ENCODE measurements around the gene IL4.
"Not testable (repeated sequence)": the region's sequence is repeated elsewhere in the genome, so short reads cannot be mapped to it uniquely, and the experiment has no call there.

Gene IL4

GRCh38 chr5:132674671-132675506 is 1.1 kb downstream of the IL4 start:
- no peak for DNase-seq

- no peak for DNase-seq
These were observed 2.3 kb downstream of the IL4 start for GRCh38 chr5:132675936-132676689.

- no peak for DNase-seq
These were observed 3.4 kb downstream of the IL4 start for GRCh38 chr5:132677191-132677590.

- DNase-seq, result no peak
These were observed 4.1 kb downstream of the IL4 start for GRCh38 chr5:132677682-132678400.

GRCh38 chr5:132678735-132679134 is 4.9 kb downstream of the IL4 start:
- DNase-seq, result no peak

- DNase-seq, result no peak
These were observed 5.4 kb downstream of the IL4 start for GRCh38 chr5:132679166-132679565.

GRCh38 chr5:132679717-132680380 is 6.1 kb downstream of the IL4 start:
- DNase-seq, result no peak

- no peak for DNase-seq
These were observed 7.1 kb downstream of the IL4 start for GRCh38 chr5:132680780-132681475.

- DNase-seq, result no peak
These were observed 7.7 kb downstream of the IL4 start for GRCh38 chr5:132681476-132681831.

GRCh38 chr5:132681983-132682382 is 8.2 kb downstream of the IL4 start:
- no peak for DNase-seq

GRCh38 chr5:132684491-132684890 is 10.7 kb downstream of the IL4 start:
- DNase-seq, result no peak

GRCh38 chr5:132684922-132685720 is 11.3 kb downstream of the IL4 start:
- no peak for DNase-seq

- no peak for DNase-seq
These were observed 12.4 kb downstream of the IL4 start for GRCh38 chr5:132686193-132686592.

GRCh38 chr5:132687995-132688394 is 14.2 kb downstream of the IL4 start:
- DNase-seq, result no peak

- DNase-seq, result no peak
These were observed 14.9 kb downstream of the IL4 start for GRCh38 chr5:132688536-132689339.

- no peak for DNase-seq
These were observed 15.7 kb downstream of the IL4 start for GRCh38 chr5:132689513-132689912.

- DNase-seq, result no peak
These were observed 16.4 kb downstream of the IL4 start for GRCh38 chr5:132690156-132690555.

- not testable (repeated sequence) for DNase-seq
These were observed 18.2 kb downstream of the IL4 start for GRCh38 chr5:132691755-132692631.

GRCh38 chr5:132692632-132692967 is 18.8 kb downstream of the IL4 start:
- no peak for DNase-seq

GRCh38 chr5:132695956-132696355 is 22.2 kb downstream of the IL4 start:
- no peak for DNase-seq
